ENCODE results near the gene SIN3A.

SIN3A gene

DNA sequence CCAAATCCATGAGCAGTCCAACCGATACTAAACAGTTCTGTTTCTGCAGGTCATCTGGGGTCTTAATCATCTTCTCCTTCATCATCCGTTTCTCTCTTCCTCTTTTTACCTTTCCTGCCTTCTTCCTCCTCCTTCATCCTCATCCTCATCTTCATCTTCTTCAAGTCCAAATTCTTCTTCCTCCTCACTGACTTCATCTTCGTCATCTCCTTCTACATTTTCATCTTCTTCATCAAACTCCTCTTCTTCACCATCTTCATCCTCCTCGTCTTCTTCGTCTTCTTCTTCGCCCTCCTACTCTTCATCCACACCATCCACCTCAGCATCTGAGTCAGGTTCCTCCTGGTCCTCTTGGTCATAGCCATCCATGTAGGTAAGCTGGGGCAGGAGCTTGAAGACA lies 129.8 kb downstream of the SIN3A start:
- no peak overlapping the region for H3K4me3 ChIP-seq (replicated peaks; ENCODE audit: low read depth, low read length)
- H3K36me3 ChIP-seq (ENCODE audit: control insufficient read depth, insufficient read depth, low read length) = no peaks in the 10 kb centered on the region
- no peaks in the 10 kb centered on the region for H3K27me3 ChIP-seq (replicated peaks; ENCODE audit: control insufficient read depth, insufficient read depth, low read length)
- DNase-seq (ENCODE audit: extremely low read depth, insufficient read length) = no peak
- TF ChIP-seq, protein P1, sequence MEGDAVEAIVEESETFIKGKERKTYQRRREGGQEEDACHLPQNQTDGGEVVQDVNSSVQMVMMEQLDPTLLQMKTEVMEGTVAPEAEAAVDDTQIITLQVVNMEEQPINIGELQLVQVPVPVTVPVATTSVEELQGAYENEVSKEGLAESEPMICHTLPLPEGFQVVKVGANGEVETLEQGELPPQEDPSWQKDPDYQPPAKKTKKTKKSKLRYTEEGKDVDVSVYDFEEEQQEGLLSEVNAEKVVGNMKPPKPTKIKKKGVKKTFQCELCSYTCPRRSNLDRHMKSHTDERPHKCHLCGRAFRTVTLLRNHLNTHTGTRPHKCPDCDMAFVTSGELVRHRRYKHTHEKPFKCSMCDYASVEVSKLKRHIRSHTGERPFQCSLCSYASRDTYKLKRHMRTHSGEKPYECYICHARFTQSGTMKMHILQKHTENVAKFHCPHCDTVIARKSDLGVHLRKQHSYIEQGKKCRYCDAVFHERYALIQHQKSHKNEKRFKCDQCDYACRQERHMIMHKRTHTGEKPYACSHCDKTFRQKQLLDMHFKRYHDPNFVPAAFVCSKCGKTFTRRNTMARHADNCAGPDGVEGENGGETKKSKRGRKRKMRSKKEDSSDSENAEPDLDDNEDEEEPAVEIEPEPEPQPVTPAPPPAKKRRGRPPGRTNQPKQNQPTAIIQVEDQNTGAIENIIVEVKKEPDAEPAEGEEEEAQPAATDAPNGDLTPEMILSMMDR (IDR thresholded peaks at IDR 0.05; ENCODE audit: insufficient read depth, low read length, poor library complexity, severe bottlenecking) = no peak

Measured in GM06990 (cell line).